Activated CD4-positive, alpha-beta T cell treated with anti-CD3 and anti-CD28 coated beads for 36 hours (primary cell): ENCODE measurements around the gene SERGEF. TPM values are rescaled to one million over a fixed set of nuclear protein-coding genes. Genes with fewer than 3 reads are reported as not detected.

ENCODE experiments used
- ATAC-seq: fragments of 200-7000 bp; cut with Tn5 transposase; one replicate; pipeline ENCODE4 v1.10.0; 2021; ENCODE audit warnings: mild to moderate bottlenecking, moderate library complexity
- CTCF ChIA-PET: fragments of 350-600 bp; sonication (Branson Sonifier 250); formaldehyde crosslinking; loops from one replicate; lab custom pipeline; 2021; ENCODE audit warnings: antibody characterized with exemption; lab: Charles Lee
- POLR2A ChIA-PET: fragments of 350-600 bp; sonication (Branson Sonifier 250); formaldehyde crosslinking; loops from one replicate; lab custom pipeline; 2021; ENCODE audit warnings: antibody characterized with exemption, inconsistent platforms; lab: Charles Lee
- DNase-seq: peaks from one replicate; pipeline ENCODE4 v3.0.0-alpha.2; 2020
- H3K27ac Mint-ChIP-seq: one replicate; pipeline ENCODE4 v1.8.0; 2021; ENCODE audit warnings: mixed read lengths
- H3K27me3 Mint-ChIP-seq: one replicate; pipeline ENCODE4 v1.8.0; 2021; ENCODE audit warnings: mixed read lengths
- H3K36me3 Mint-ChIP-seq: one replicate; pipeline ENCODE4 v1.8.0; 2021; ENCODE audit warnings: low read depth, mixed read lengths
- H3K4me1 Mint-ChIP-seq: one replicate; pipeline ENCODE4 v1.8.0; 2021; ENCODE audit warnings: mixed read lengths
- H3K4me3 Mint-ChIP-seq: one replicate; pipeline ENCODE4 v1.8.0; 2021; ENCODE audit warnings: mild to moderate bottlenecking, moderate library complexity, mixed read lengths
- H3K9me3 Mint-ChIP-seq: one replicate; pipeline ENCODE4 v1.8.0; 2021; ENCODE audit warnings: low read depth, mixed read lengths
- intact Hi-C, 2 experiments: fragments of 100-400 bp; cut with DNase I in 1 of 2; cut with micrococcal nuclease in 1 of 2; formaldehyde crosslinking; loops; one replicate each; pipeline versions ENCODE4 v1.14.2 to v1.15.1; 2022 to 2024; cut with DNase I, micrococcal nuclease
- total RNA-seq, 2 experiments: library from RNA; stranded (reverse); gene quantifications; one replicate each; pipeline ENCODE4 v1.2.3, GENCODE V29; 2021

The SERGEF gene
- total RNA-seq, result 10 to 100 TPM; 47.5 to 57.5 TPM

- peak; percentile 93 for ATAC-seq
- POLR2A ChIA-PET, result no interaction called here
Observed at GRCh38 chr11:18012906-18013781, at the start of gene SERGEF. Gene SERGEF, minus strand, starts transcription at chr11:18013047. Its CDS starts 37 bp downstream, at chr11:18013010.

DNA sequence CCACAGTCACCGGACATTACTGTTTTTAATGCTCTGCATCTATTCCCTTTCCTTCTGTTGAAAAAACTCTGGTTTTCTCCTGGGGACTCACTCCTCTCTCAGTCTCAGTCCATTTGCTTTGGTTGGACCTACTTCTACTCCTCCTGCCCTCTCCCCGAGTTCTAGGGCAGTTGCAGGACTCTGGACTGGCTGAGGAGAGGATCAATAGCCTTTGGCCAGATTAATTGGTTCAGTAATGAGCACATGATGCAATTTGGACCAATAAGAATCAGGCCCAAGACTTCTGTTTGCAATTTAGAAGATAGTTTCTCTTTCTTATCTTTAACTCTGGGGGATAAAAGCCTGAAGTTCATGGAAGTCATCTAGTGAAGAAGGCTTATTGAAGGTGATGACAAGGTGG, 48.5 kb upstream of the SERGEF start:
- intact Hi-C loops, result no loop called here
- H3K4me3 Mint-ChIP-seq, result no peak overlapping the region
- H3K27me3 Mint-ChIP-seq, result no peaks in the 10 kb centered on the region
- no peak for ATAC-seq
- H3K4me1 Mint-ChIP-seq, result no peaks in the 10 kb centered on the region
- H3K9me3 Mint-ChIP-seq, result no peaks in the 10 kb centered on the region
- ChIA-PET POLR2A (no interaction called here), CTCF (no interaction called here)
- no peak overlapping the region for H3K27ac Mint-ChIP-seq
- no peaks in the 10 kb centered on the region for H3K36me3 Mint-ChIP-seq
- DNase-seq, result no peak

More at GRCh38 chr11:18012906-18013781, at the start of gene SERGEF:
- DNase-seq, result peak; percentile 96
- Mint-ChIP-seq H3K27ac (peak within 1 kb of the TSS; percentile 98), H3K27me3 (no peaks in the 10 kb centered on the region), H3K4me3 (peak within 1 kb of the TSS; percentile 85), H3K9me3 (no peaks in the 10 kb centered on the region), H3K4me1 (peaks cover 39% of the 10 kb centered on the region), H3K36me3 (peaks cover 6% of the 10 kb centered on the region)
- CTCF ChIA-PET, result interaction anchor here (0.7 to 1.6 kb wide), 5 partner anchors 11 to 93 kb away, joined by 3 to 4 read pairs (median 4); partner anchors contain the start of gene SAAL1
- intact Hi-C loops, result loop anchor here (1.0 to 10.0 kb wide), 16 partner anchors 93 to 1276 kb away; partner anchors contain the start of genes C11orf58 (in 2 of the 2), SAAL1 (in 2 of the 2), SPTY2D1 (in 2 of the 2) and TSG101 (in 2 of the 2)

GRCh38 chr11:18056561-18057181, 43.8 kb upstream of the SERGEF start:
- CTCF ChIA-PET, result interaction anchor here (0.9 kb wide), 1 partner anchor 35 kb away, joined by 4 read pairs; no protein-coding TSS in a partner anchor
- Mint-ChIP-seq H3K4me3 (no peak overlapping the region), H3K4me1 (no peaks in the 10 kb centered on the region), H3K27ac (no peak overlapping the region), H3K36me3 (no peaks in the 10 kb centered on the region), H3K27me3 (no peaks in the 10 kb centered on the region), H3K9me3 (no peaks in the 10 kb centered on the region)
- ATAC-seq (no peak), DNase-seq (no peak)
- intact Hi-C loops, result no loop called here
- POLR2A ChIA-PET, result no interaction called here

GRCh38 chr11:18054511-18055103, 41.8 kb upstream of the SERGEF start:
- no peaks in the 10 kb centered on the region for H3K27me3 Mint-ChIP-seq
- intact Hi-C loops, result no loop called here
- no peaks in the 10 kb centered on the region for H3K9me3 Mint-ChIP-seq
- POLR2A ChIA-PET, result no interaction called here
- ATAC-seq, result peak; percentile 53
- H3K27ac Mint-ChIP-seq, result no peak overlapping the region
- no peak for DNase-seq
- no peak overlapping the region for H3K4me3 Mint-ChIP-seq
- CTCF ChIA-PET, result no interaction called here
- H3K36me3 Mint-ChIP-seq, result no peaks in the 10 kb centered on the region
- no peaks in the 10 kb centered on the region for H3K4me1 Mint-ChIP-seq

GRCh38 chr11:18050848-18051247, 38.0 kb upstream of the SERGEF start:
- CTCF ChIA-PET, result no interaction called here

GRCh38 chr11:18046116-18046777, 33.4 kb upstream of the SERGEF start, which contains the start of gene TPH1:
Gene TPH1, minus strand, starts transcription at chr11:18046269. Its CDS starts 5,507 bp downstream, at chr11:18040762.
- H3K4me1 Mint-ChIP-seq, result no peaks in the 10 kb centered on the region
- ATAC-seq, result no peak
- no peak within 1 kb of the TSS for H3K4me3 Mint-ChIP-seq
- peaks cover 2% of the 10 kb centered on the region for H3K9me3 Mint-ChIP-seq
- intact Hi-C loops, result no loop called here
- peaks cover 40% of the 10 kb centered on the region for H3K27me3 Mint-ChIP-seq
- H3K36me3 Mint-ChIP-seq, result peaks cover 1% of the 10 kb centered on the region
- ChIA-PET POLR2A (no interaction called here), CTCF (interaction anchor here (0.6 to 0.7 kb wide), 2 partner anchors 49 to 60 kb away, joined by 3 to 4 read pairs; no protein-coding TSS in a partner anchor)
- no peak within 1 kb of the TSS for H3K27ac Mint-ChIP-seq
- peak; percentile 14 for DNase-seq

More at GRCh38 chr11:18050848-18051247, 38.0 kb upstream of the SERGEF start:
- H3K4me1 Mint-ChIP-seq, result no peaks in the 10 kb centered on the region
- H3K27me3 Mint-ChIP-seq, result peaks cover 24% of the 10 kb centered on the region
- peaks cover 1% of the 10 kb centered on the region for H3K36me3 Mint-ChIP-seq
- intact Hi-C loops, result no loop called here
- DNase-seq, result no peak
- no peak overlapping the region for H3K4me3 Mint-ChIP-seq
- no peak overlapping the region for H3K27ac Mint-ChIP-seq
- H3K9me3 Mint-ChIP-seq, result peaks cover 2% of the 10 kb centered on the region
- POLR2A ChIA-PET, result no interaction called here
- no peak for ATAC-seq

DNA sequence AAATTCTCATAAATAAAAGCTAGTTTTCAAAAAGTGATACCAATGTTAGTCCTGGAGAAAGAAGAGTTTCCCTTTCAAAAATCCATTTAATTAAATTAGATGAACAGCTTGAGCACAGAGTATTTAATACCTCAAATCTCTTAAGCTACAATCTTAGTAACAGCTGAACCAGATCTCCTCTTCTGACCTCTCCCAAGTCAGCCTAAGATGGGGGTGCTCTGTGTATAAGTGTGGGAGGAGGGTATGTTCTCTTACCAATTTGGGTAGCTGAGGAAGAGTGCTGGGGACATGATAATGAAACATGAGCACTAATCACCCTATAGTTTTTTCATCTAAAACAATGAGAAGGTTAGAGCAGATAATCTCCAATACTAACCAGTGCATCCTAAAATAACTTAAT, 23.6 kb upstream of the SERGEF start:
- ATAC-seq (no peak), DNase-seq (no peak)
- Mint-ChIP-seq H3K9me3 (no peaks in the 10 kb centered on the region), H3K27ac (no peak overlapping the region), H3K36me3 (no peaks in the 10 kb centered on the region), H3K4me1 (no peaks in the 10 kb centered on the region), H3K4me3 (no peak overlapping the region), H3K27me3 (no peaks in the 10 kb centered on the region)
- intact Hi-C loops, result no loop called here
- POLR2A ChIA-PET, result no interaction called here
- CTCF ChIA-PET, result interaction anchor here (0.8 kb wide), 1 partner anchor 61 kb away, joined by 3 read pairs; no protein-coding TSS in a partner anchor

DNA sequence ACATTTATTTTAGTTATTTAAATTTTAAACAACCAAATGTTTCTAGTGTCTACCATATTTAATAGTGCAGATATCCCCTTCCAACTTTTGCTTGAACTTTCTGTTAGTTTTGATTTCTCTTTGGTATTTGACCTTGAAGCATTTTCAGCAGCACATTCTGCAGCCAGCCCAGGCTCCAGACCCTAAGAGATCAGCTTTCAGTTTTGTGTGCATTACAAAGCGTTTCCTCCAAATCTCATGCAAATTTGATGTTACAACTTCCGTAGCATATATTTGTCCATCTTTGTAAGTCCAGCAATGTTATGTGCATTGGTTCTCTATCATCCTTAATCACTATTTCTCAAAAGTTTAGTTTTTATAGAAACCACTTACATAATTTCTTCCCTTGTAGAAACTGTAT, 14.6 kb upstream of the SERGEF start:
- POLR2A ChIA-PET, result no interaction called here
- intact Hi-C loops, result no loop called here
- Mint-ChIP-seq H3K9me3 (no peaks in the 10 kb centered on the region), H3K4me3 (no peak overlapping the region), H3K4me1 (no peaks in the 10 kb centered on the region), H3K36me3 (no peaks in the 10 kb centered on the region), H3K27me3 (no peaks in the 10 kb centered on the region), H3K27ac (no peak overlapping the region)
- DNase-seq, result no peak
- CTCF ChIA-PET, result no interaction called here
- no peak for ATAC-seq

GRCh38 chr11:18022419-18022818, 9.6 kb upstream of the SERGEF start:
- ChIA-PET CTCF (interaction anchor here (0.8 kb wide), 1 partner anchor 34 kb away, joined by 4 read pairs; no protein-coding TSS in a partner anchor), POLR2A (no interaction called here)
- Mint-ChIP-seq H3K27ac (no peak overlapping the region), H3K27me3 (no peaks in the 10 kb centered on the region), H3K4me3 (no peak overlapping the region), H3K9me3 (no peaks in the 10 kb centered on the region), H3K36me3 (no peaks in the 10 kb centered on the region), H3K4me1 (no peaks in the 10 kb centered on the region)
- intact Hi-C loops, result no loop called here
- DNase-seq, result no peak
- no peak for ATAC-seq

DNA sequence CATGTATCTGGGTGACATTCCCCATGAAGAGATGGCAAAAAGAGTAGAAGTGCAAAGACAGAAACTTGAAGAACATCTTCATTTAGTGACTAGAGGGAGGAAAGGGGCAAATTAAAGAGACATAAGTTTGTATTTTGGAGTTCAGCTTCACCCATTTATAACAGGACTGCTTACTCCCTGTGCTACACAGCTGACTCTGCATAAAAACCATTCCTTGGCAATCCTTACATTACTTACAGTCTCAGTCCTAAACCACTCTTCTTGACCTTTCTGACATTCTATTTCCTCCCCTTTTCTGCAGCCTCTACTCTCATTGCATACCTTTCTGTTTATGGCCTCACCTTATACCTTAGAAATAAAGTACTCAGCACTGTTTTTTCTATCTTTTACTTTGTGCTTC, 6.8 kb upstream of the SERGEF start:
- no peak overlapping the region for H3K4me3 Mint-ChIP-seq
- no peak overlapping the region for H3K27ac Mint-ChIP-seq
- CTCF ChIA-PET, result no interaction called here

More for the DNA sequence above, 6.8 kb upstream of the SERGEF start:
- intact Hi-C loops, result loop anchor here in 1 of 2 experiments (10.0 kb wide), 1 partner anchor 505 kb away; the partner anchor contains the start of gene TSG101
- POLR2A ChIA-PET, result no interaction called here
- no peaks in the 10 kb centered on the region for H3K9me3 Mint-ChIP-seq
- DNase-seq, result no peak
- H3K36me3 Mint-ChIP-seq, result no peaks in the 10 kb centered on the region
- ATAC-seq, result no peak
- H3K4me1 Mint-ChIP-seq, result peaks cover 8% of the 10 kb centered on the region
- H3K27me3 Mint-ChIP-seq, result no peaks in the 10 kb centered on the region
